ENCODE data around the gene GARNL3. TPM values are rescaled to one million over a fixed set of nuclear protein-coding genes. Genes with fewer than 3 reads are reported as not detected.
A peak's percentile ranks its signal among the peaks of the same experiment; 100 is the strongest.

Gene GARNL3
- total RNA-seq, 4 donors from 2014 or later: 8.9 to 17.9 (median 12.2) TPM

- TF ChIP-seq, protein P1, sequence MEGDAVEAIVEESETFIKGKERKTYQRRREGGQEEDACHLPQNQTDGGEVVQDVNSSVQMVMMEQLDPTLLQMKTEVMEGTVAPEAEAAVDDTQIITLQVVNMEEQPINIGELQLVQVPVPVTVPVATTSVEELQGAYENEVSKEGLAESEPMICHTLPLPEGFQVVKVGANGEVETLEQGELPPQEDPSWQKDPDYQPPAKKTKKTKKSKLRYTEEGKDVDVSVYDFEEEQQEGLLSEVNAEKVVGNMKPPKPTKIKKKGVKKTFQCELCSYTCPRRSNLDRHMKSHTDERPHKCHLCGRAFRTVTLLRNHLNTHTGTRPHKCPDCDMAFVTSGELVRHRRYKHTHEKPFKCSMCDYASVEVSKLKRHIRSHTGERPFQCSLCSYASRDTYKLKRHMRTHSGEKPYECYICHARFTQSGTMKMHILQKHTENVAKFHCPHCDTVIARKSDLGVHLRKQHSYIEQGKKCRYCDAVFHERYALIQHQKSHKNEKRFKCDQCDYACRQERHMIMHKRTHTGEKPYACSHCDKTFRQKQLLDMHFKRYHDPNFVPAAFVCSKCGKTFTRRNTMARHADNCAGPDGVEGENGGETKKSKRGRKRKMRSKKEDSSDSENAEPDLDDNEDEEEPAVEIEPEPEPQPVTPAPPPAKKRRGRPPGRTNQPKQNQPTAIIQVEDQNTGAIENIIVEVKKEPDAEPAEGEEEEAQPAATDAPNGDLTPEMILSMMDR (IDR thresholded peaks at IDR 0.05): peak; percentile 23 to 57 (median 52)
- TF ChIP-seq POLR2AphosphoS5 (IDR thresholded peaks at IDR 0.05) (no peak), EP300 (IDR thresholded peaks at IDR 0.05) (no peak), POLR2A (IDR thresholded peaks at IDR 0.05; ENCODE audit: low read depth) (no peak)
- Histone ChIP-seq H3K36me3 (peaks cover 0 to 35% (median 11%) of the 10 kb centered on the region in 4 donors), H3K4me1 (no peaks in the 10 kb centered on the region), H3K27ac (replicated peaks in 1 of 4) (no peak overlapping the region), H3K27me3 (no peaks in the 10 kb centered on the region), H3K9me3 (no peaks in the 10 kb centered on the region), H3K4me3 (no peak overlapping the region)
- 74% methylated on average over 8 of the region's 8 CpGs for WGBS
- DNase-seq (ENCODE audit: extremely low spot score): no peak
- intact Hi-C loops (cut with DNase I): loop anchor here (5.0 kb wide), 1 partner anchor 131 kb away; no protein-coding TSS in a partner anchor
Observed at GRCh38 chr9:127347831-127348776, 83.5 kb downstream of the GARNL3 start.

DNA sequence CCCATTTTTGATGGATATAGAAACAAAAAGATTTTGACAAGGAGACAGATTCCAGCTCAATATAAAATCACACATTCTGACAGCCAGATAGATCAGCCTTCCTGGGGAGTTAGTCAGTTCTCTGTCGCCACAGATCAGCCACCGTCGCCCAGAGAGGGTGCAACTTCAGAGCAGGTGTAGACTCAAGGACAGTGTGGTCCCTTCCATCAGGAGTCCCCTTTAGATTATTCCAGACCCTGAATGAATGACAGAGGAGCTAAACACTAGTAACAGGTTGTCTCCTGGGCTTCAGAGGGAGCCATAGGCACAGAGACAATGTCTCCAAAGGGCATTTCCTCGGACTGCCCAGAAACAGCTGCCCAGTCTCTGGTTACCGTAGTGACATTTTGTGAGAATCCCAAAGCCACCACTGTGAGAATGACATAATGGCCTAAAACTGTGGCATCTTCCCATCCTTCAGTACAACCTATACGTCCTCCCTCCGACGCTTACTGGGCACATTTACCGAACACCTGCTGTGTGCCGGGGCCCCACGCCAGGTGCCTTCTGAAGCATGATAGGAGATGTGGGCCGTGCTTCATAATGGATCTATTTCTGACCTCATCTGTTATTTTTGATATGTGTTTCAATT is 85.0 kb downstream of the GARNL3 start:
- no peak for TF ChIP-seq EP300 (IDR thresholded peaks at IDR 0.05)
- no peak for TF ChIP-seq POLR2A (IDR thresholded peaks at IDR 0.05; ENCODE audit: low read depth)
- TF ChIP-seq POLR2AphosphoS5 (IDR thresholded peaks at IDR 0.05): no peak
- TF ChIP-seq, protein P1 (IDR thresholded peaks at IDR 0.05): no peak
- no peak overlapping the region for H3K4me3 ChIP-seq
- DNase-seq (ENCODE audit: extremely low spot score): no peak
- H3K9me3 ChIP-seq: no peaks in the 10 kb centered on the region
- no peaks in the 10 kb centered on the region for H3K27me3 ChIP-seq
- H3K4me1 ChIP-seq: no peaks in the 10 kb centered on the region
- 91% methylated on average over 12 of the region's 12 CpGs for WGBS
- intact Hi-C loops (cut with DNase I): loop anchor here (5.0 kb wide), 1 partner anchor 132 kb away; no protein-coding TSS in a partner anchor
- H3K36me3 ChIP-seq: peaks cover 0 to 23% (median 11%) of the 10 kb centered on the region in 4 donors
- no peak overlapping the region for H3K27ac ChIP-seq (replicated peaks in 1 of 4)

- TF ChIP-seq POLR2A (IDR thresholded peaks at IDR 0.05; ENCODE audit: low read depth) (no peak), EP300 (IDR thresholded peaks at IDR 0.05) (no peak), POLR2AphosphoS5 (IDR thresholded peaks at IDR 0.05) (no peak)
- TF ChIP-seq, protein P1 (IDR thresholded peaks at IDR 0.05): no peak
- peaks cover 3 to 26% (median 15%) of the 10 kb centered on the region in 4 donors for H3K36me3 ChIP-seq
- intact Hi-C loops (cut with DNase I): no loop called here
- no peak for DNase-seq (ENCODE audit: extremely low spot score)
- no peak overlapping the region for H3K4me3 ChIP-seq
- no peaks in the 10 kb centered on the region for H3K9me3 ChIP-seq
- H3K27ac ChIP-seq (replicated peaks in 1 of 4): no peak overlapping the region
- no peaks in the 10 kb centered on the region for H3K4me1 ChIP-seq
- H3K27me3 ChIP-seq: no peaks in the 10 kb centered on the region
- 73% methylated on average over 4 of the region's 4 CpGs for WGBS
Observed at GRCh38 chr9:127351182-127352166, 86.9 kb downstream of the GARNL3 start.

GRCh38 chr9:127353882-127354281 is 89.3 kb downstream of the GARNL3 start:
- Histone ChIP-seq H3K27ac (replicated peaks in 1 of 4) (no peak overlapping the region), H3K36me3 (peaks cover 3 to 39% (median 30%) of the 10 kb centered on the region in 4 donors), H3K4me1 (no peaks in the 10 kb centered on the region), H3K27me3 (no peaks in the 10 kb centered on the region), H3K9me3 (no peaks in the 10 kb centered on the region), H3K4me3 (no peak overlapping the region)
- 59% methylated on average over 5 of the region's 5 CpGs for WGBS
- TF ChIP-seq POLR2A (IDR thresholded peaks at IDR 0.05; ENCODE audit: low read depth) (no peak), EP300 (IDR thresholded peaks at IDR 0.05) (no peak), POLR2AphosphoS5 (IDR thresholded peaks at IDR 0.05) (no peak)
- TF ChIP-seq, protein P1 (IDR thresholded peaks at IDR 0.05): no peak
- intact Hi-C loops (cut with DNase I): no loop called here
- DNase-seq (ENCODE audit: extremely low spot score): no peak
